Activated CD8-positive, alpha-beta memory T cell treated with anti-CD3 and anti-CD28 coated beads for 4 hours (primary cell): ENCODE results near the gene SOS2.
A peak's percentile ranks its signal among the peaks of the same experiment; 100 is the strongest.
"Not testable (repeated sequence)": the region's sequence is repeated elsewhere in the genome, so short reads cannot be mapped to it uniquely, and the experiment has no call there.

Experiments
- DNase-seq, 2 donors: peaks; one replicate each; pipeline ENCODE4 v3.0.0-alpha.2; 2020; ENCODE audit warnings: low read depth in 2 of 2

Gene SOS2

GRCh38 chr14:50085570-50086320, 145.6 kb downstream of the SOS2 start:
- peak in 1 of 2 donors; percentile 22 for DNase-seq

GRCh38 chr14:50084666-50085065, 146.7 kb downstream of the SOS2 start:
- DNase-seq: no peak

DNA sequence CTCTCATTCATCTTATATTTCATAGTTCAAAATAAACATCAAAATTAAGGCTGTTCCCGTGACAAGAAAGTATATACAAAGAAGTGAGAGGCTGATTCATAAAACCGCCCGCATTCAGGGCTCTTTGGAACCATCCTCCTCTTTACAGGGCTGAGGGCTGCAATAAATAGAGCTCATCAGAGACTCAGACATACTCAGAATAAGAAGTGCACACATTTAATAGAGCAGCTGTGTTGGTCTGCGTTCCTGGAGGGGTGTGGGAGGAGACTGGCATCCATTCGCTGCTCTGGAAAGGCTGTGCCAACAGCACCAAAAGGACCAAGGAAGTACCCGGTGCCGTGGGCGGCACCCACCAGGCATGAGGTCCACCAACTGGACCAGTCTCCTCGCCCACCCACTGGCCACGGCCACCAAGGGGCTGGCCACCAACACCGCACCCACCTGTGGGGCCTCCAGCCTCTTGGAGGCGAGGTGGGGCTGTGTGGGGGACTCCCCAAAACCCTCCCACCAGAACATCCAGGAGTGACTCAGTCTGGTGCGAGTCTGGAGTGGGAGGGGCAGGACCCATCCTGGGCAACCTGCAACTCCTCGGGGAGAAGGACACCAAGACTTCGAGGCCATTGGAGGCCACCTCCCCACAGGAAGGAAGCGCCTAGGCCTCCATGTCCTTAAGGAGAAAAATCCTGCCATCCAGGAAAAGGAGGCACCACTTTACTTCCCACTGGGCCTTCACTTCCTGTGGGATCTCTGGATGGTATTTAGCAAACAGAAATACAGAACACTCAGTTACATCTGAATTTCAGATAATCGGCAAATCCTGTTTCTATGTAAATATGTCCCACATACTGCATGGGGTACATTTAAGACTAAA, 147.7 kb downstream of the SOS2 start:
- DNase-seq: peak; percentile 25 to 42

DNA sequence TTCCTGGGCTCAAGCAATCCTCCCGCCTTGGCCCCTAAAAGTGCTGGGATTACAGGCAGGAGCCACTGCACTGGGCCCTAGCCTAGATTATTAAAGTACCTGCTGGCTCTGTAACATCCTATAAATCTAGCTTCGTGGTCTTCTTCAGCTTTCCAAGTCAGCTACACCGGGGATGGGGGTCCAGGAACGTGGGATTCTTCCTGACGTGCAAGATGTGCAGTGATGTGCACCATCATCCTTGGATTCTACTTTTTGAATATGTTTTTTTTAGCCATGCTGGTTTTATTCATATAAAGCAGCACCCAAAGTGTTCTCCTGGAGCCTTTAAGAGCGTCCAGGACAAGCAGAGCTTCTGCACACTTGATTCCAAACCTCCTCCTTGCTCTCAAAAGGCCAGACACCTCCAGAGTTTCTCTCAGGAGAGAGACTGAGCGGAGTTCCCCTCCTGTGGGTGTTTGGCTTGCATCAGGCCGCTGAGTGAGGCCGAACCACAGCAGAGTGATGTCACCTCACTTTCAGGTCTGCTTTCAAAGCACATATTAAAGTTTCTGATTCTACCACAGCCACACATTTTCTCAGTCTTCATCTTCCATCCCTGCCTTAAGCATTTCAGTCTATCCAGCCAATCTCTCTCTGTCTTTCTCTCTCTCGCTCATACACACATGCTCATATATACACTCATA, 148.5 kb downstream of the SOS2 start:
- DNase-seq: peak; percentile 64 to 80

DNA sequence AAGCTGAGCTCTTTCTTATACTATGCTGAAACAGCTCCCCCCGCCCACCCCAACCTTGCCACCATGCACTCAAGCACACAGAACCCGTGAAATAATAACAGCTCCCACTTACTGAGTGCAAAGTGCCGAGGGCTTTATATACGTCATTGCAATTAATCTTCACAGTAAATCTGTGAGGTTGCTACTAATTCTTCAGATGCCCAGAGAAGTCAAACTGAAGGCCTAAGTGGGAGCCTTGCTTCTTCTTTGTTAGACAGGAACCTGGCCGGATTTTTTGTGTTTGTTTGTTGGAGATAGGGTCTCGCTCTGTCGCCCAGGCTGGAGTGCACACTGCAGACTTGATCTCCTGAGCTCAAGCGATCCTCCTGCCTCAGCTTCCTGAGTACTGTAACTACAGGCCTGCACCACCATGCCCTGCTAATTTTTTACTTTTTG, 149.1 kb downstream of the SOS2 start:
- peak; percentile 30 to 36 for DNase-seq

DNA sequence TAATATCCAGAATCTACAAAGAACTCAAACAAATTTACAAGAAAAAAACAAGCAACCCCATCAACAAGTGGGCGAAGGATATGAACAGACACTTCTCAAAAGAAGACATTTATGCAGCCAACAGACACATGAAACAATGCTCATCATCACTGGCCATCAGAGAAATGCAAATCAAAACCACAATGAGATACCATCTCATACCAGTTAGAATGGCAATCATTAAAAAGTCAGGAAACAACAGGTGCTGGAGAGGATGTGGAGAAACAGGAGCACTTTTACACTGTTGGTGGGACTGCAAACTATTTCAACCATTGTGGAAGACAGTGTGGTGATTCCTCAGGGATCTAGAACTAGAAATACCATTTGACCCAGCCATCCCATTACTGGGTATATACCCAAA, 152.3 kb downstream of the SOS2 start:
- not testable (repeated sequence) for DNase-seq

GRCh38 chr14:50073663-50074062, 157.7 kb downstream of the SOS2 start:
- not testable (repeated sequence) for DNase-seq

DNA sequence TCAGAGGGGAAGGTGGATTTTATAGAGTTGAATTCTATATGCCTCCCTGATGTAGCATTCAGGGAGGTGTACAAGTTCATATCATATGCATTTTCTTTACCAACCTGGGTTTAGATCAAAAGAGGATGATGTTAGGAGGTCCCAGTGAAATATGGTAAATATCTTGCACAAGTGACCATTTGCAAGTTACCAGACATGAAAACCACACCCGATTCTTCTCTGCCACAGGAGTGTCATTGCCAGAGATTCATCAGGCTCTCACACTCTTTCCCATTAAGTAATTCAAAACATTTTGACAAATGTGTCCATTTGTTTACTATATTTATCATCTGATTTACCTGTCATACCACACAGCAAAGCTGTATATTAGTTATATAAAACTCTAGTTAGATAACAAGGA, 159.0 kb downstream of the SOS2 start:
- no peak for DNase-seq

- DNase-seq: no peak
These were observed 160.4 kb downstream of the SOS2 start for GRCh38 chr14:50070840-50071548.

DNA sequence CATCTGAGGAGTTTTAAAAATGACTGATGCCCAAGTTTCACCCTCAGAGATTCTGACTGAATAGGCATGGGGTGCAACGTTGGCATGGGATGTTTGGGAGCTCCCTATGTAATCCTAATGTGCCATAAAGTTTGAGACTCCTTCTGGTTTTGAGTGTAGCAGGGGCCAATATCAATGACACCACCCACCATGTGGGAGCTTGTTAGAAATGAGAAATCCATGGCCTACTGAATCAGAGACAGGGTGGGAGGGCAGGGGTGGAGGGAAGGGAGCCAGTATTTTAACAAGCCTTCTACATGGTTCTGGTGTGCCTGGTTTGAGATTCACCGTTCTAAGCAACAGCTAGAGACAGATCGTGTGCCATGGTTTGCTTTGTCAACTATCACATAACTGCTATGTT, 161.1 kb downstream of the SOS2 start:
- DNase-seq: no peak

DNA sequence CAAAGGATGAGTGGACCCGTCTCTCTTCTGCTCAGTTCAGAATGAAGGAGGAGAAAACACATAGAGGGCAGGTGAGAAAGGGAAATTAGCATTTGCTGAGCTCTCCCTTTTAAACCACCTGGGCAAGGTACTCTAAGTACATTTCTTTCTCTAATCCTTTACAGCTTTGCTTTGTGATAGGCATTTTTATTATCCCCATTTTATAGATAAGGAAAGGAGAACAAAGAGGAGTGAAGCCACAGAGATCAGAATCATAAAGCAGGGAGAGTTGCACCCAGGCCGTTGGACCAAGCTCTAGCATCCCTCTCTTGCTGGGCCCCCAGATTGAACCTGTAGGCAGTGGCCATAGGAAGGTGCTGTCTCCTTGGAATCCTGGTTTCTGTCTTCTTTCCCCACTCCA, 162.1 kb downstream of the SOS2 start:
- DNase-seq: no peak

DNA sequence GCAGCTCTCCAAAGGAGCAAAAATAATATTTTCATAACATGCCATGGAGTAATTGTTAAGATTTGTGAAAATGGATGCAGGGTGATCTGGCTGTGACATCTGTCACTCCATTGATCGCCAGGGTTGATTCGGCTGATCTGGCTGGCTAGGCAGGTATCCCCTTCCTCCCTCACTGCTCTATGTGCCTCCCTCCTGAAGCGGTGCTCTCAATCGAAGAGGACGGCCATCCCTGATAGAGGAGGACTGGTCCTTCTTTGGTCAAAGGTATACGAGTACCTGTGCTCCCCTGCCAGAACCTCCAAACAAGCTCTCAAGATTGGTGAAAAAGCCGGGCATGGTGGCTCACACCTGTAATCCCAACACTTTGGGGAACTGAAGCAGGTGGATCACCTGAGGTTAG, 162.9 kb downstream of the SOS2 start:
- DNase-seq: no peak

DNA sequence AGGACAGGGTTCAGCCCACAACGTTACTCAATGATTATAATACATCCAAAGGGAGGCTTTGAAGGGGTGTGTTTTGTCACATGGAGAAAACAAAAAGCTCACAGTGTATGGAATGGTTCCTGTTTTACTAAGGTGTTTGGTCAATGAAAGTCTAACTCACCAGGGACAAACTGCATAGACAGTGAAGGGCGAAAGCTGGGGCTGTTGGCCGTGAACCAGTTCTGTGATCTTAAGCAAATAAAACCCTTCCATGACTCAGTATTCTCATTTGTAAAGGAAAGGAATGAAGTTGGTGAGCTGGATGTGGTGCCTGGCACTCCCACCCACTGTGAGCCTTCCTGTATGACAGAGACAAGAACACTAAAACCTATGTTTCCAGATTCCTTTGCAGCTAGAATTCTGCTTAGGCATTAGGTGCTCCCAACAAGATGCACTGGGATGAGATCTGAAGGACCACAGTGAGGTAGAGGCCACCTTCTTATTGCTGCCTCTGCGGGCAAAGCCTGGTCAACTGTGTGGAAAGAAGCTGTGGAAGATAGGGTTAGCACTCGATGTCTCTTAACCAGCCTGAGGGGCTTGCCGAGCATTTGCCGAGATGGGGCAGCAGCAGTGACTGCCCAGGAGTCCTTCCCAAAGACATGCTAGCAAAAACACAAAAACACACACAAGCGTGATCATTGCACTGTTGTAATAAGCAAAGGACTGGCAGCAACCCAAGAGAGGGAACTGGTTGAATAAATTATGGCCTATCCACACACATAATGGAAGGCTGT, 163.5 kb downstream of the SOS2 start:
- no peak for DNase-seq
